ENCODE measurements around the gene MSGN1.

MSGN1 gene

GRCh38 chr2:17788773-17789172, 27.5 kb upstream of the MSGN1 start:
- H3K4me3 ChIP-seq (ENCODE audit: low read depth, low read length): no peak overlapping the region
- TF ChIP-seq CTCF (IDR thresholded peaks at IDR 0.05; ENCODE audit: low read depth, low read length): no peak

- TF ChIP-seq CTCF (IDR thresholded peaks at IDR 0.05; ENCODE audit: low read depth, low read length): no peak
- H3K4me3 ChIP-seq (ENCODE audit: low read depth, low read length): no peak overlapping the region
Observed at GRCh38 chr2:17790536-17790935, 25.7 kb upstream of the MSGN1 start.

GRCh38 chr2:17791121-17791816, 25.0 kb upstream of the MSGN1 start:
- no peak for TF ChIP-seq CTCF (IDR thresholded peaks at IDR 0.05; ENCODE audit: low read depth, low read length)
- H3K4me3 ChIP-seq (ENCODE audit: low read depth, low read length): no peak overlapping the region

GRCh38 chr2:17791817-17792130, 24.5 kb upstream of the MSGN1 start:
- no peak overlapping the region for H3K4me3 ChIP-seq (ENCODE audit: low read depth, low read length)
- TF ChIP-seq CTCF (IDR thresholded peaks at IDR 0.05; ENCODE audit: low read depth, low read length): no peak

GRCh38 chr2:17792515-17792914, 23.7 kb upstream of the MSGN1 start:
- H3K4me3 ChIP-seq (ENCODE audit: low read depth, low read length): no peak overlapping the region
- TF ChIP-seq CTCF (IDR thresholded peaks at IDR 0.05; ENCODE audit: low read depth, low read length): no peak

- no peak overlapping the region for H3K4me3 ChIP-seq (ENCODE audit: low read depth, low read length)
- no peak for TF ChIP-seq CTCF (IDR thresholded peaks at IDR 0.05; ENCODE audit: low read depth, low read length)
Observed at GRCh38 chr2:17793296-17793695, 23.0 kb upstream of the MSGN1 start.

GRCh38 chr2:17793803-17794354, 22.4 kb upstream of the MSGN1 start:
- no peak for TF ChIP-seq CTCF (IDR thresholded peaks at IDR 0.05; ENCODE audit: low read depth, low read length)

More at GRCh38 chr2:17793803-17794354, 22.4 kb upstream of the MSGN1 start:
- H3K4me3 ChIP-seq (ENCODE audit: low read depth, low read length): no peak overlapping the region
